ENCODE data around the gene PCBP3. TPM values are rescaled to one million over a fixed set of nuclear protein-coding genes. Genes with fewer than 3 reads are reported as not detected.
"Not testable (repeated sequence)": the region's sequence is repeated elsewhere in the genome, so short reads cannot be mapped to it uniquely, and the experiment has no call there.

The PCBP3 gene
- total RNA-seq, 4 donors from 2014 or later, result 0.47 to 5.3 (median 1.0) TPM; not detected in 1

GRCh38 chr21:45847870-45848269, 204.3 kb downstream of the PCBP3 start:
- peaks cover 0 to 28% (median 0%) of the 10 kb centered on the region in 4 donors for H3K27me3 ChIP-seq
- WGBS, 2 donors, result 77 to 89% methylated on average over 10 of the region's 10 CpGs
- DNase-seq, result no peak
- H3K4me1 ChIP-seq, result no peaks in the 10 kb centered on the region
- no peak overlapping the region for H3K4me3 ChIP-seq
- no peaks in the 10 kb centered on the region for H3K36me3 ChIP-seq
- no peaks in the 10 kb centered on the region for H3K9me3 ChIP-seq
- no peak overlapping the region for H3K27ac ChIP-seq
- TF ChIP-seq CTCF (IDR thresholded peaks at IDR 0.05), result no peak
- no peak for TF ChIP-seq POLR2A (IDR thresholded peaks at IDR 0.05)
- intact Hi-C loops (cut with DNase I), result no loop called here

- intact Hi-C loops (cut with DNase I), result no loop called here
- Histone ChIP-seq H3K4me1 (no peaks in the 10 kb centered on the region), H3K36me3 (no peaks in the 10 kb centered on the region), H3K27me3 (peaks cover 0 to 30% (median 0%) of the 10 kb centered on the region in 4 donors), H3K9me3 (no peaks in the 10 kb centered on the region), H3K4me3 (no peak overlapping the region), H3K27ac (no peak overlapping the region)
- WGBS, 2 donors, result 79 to 91% methylated on average over 2 of the region's 2 CpGs
- TF ChIP-seq POLR2A (IDR thresholded peaks at IDR 0.05), result no peak
- no peak for TF ChIP-seq CTCF (IDR thresholded peaks at IDR 0.05)
- no peak for DNase-seq
These were observed 204.8 kb downstream of the PCBP3 start for GRCh38 chr21:45848331-45848730.

- Histone ChIP-seq H3K4me1 (no peaks in the 10 kb centered on the region), H3K36me3 (no peaks in the 10 kb centered on the region), H3K27ac (no peak overlapping the region), H3K27me3 (peaks cover 0 to 30% (median 0%) of the 10 kb centered on the region in 4 donors), H3K9me3 (no peaks in the 10 kb centered on the region), H3K4me3 (no peak overlapping the region)
- intact Hi-C loops (cut with DNase I), result no loop called here
- TF ChIP-seq POLR2A (IDR thresholded peaks at IDR 0.05) (no peak), CTCF (IDR thresholded peaks at IDR 0.05) (no peak)
- DNase-seq, result no peak
- 66 to 74% methylated on average over 2 of the region's 2 CpGs for WGBS, 2 donors
These were observed 205.3 kb downstream of the PCBP3 start for GRCh38 chr21:45848805-45849204.

- DNase-seq, result no peak
- no peak for TF ChIP-seq CTCF (IDR thresholded peaks at IDR 0.05)
- TF ChIP-seq POLR2A (IDR thresholded peaks at IDR 0.05), result no peak
- no peaks in the 10 kb centered on the region for H3K9me3 ChIP-seq
- intact Hi-C loops (cut with DNase I), result no loop called here
- no peak overlapping the region for H3K27ac ChIP-seq
- peaks cover 0 to 30% (median 0%) of the 10 kb centered on the region in 4 donors for H3K27me3 ChIP-seq
- 73 to 86% methylated on average over 9 to 10 of the region's 10 CpGs for WGBS, 2 donors
- H3K4me3 ChIP-seq, result no peak overlapping the region
- no peaks in the 10 kb centered on the region for H3K4me1 ChIP-seq
- H3K36me3 ChIP-seq, result no peaks in the 10 kb centered on the region
These were observed 206.1 kb downstream of the PCBP3 start for GRCh38 chr21:45849651-45850050.

- Histone ChIP-seq H3K4me1 (no peaks in the 10 kb centered on the region), H3K36me3 (no peaks in the 10 kb centered on the region), H3K9me3 (no peaks in the 10 kb centered on the region), H3K4me3 (no peak overlapping the region), H3K27ac (no peak overlapping the region), H3K27me3 (peaks cover 0 to 30% (median 0%) of the 10 kb centered on the region in 4 donors)
- no peak for DNase-seq
- intact Hi-C loops (cut with DNase I), result no loop called here
- WGBS, 2 donors, result 78 to 89% methylated on average over 4 of the region's 4 CpGs
- TF ChIP-seq POLR2A (IDR thresholded peaks at IDR 0.05) (no peak), CTCF (IDR thresholded peaks at IDR 0.05) (no peak)
These were observed 206.7 kb downstream of the PCBP3 start for GRCh38 chr21:45850181-45850580.

- H3K4me1 ChIP-seq; H3K9me3 ChIP-seq; DNase-seq; H3K4me3 ChIP-seq; intact Hi-C loops (cut with DNase I); H3K36me3 ChIP-seq; H3K27ac ChIP-seq: not testable (repeated sequence)
- WGBS, 2 donors, result 67 to 100% methylated on average over 1 to 3 of the region's 5 CpGs
- H3K27me3 ChIP-seq, result peaks cover 0 to 29% (median 0%) of the 10 kb centered on the region in 4 donors
These were observed 208.9 kb downstream of the PCBP3 start for GRCh38 chr21:45852386-45852785.
